ENCODE data around the gene UBXN7. TPM values are rescaled to one million over a fixed set of nuclear protein-coding genes. Genes with fewer than 3 reads are reported as not detected.
A peak's percentile ranks its signal among the peaks of the same experiment; 100 is the strongest.

UBXN7 gene
- total RNA-seq, 1 experiment from 2014 or later, result 62.7 TPM

DNA sequence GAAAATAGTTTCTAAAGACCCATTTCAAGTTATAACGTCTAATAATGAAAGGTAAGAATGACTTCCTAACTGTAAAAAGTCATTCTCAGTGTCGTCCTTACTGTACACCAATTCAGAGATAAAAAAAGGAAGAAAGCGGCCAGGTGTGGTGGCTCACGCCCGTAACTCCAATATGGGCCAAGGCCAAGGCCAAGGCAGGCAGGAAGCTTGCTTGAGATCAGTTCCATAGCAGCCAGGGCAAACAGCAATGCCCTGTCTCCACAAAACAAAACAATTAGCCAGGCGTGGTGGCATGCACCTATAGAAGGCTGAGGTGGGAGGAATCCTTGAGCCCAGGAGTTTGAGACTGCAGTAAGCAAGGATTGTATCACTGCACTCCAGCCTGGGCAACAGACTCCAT, 31.9 kb downstream of the UBXN7 start:
- H3K9me3 Mint-ChIP-seq (ENCODE audit: unreplicated experiment), result no peaks in the 10 kb centered on the region
- H3K36me3 Mint-ChIP-seq (ENCODE audit: insufficient read depth, unreplicated experiment), result peaks cover 32% of the 10 kb centered on the region
- H3K36me3 ChIP-seq (ENCODE audit: control insufficient read depth, insufficient read depth, low read length), result no peaks in the 10 kb centered on the region; the same call in 1 of the 2 replicates
- no peaks in the 10 kb centered on the region for H3K4me1 Mint-ChIP-seq (ENCODE audit: low read depth, unreplicated experiment)
- H3K27me3 Mint-ChIP-seq (ENCODE audit: insufficient read depth, unreplicated experiment), result no peaks in the 10 kb centered on the region
- ChIA-PET POLR2A (no interaction called here), CTCF (no interaction called here)
- intact Hi-C loops (cut with micrococcal nuclease; ENCODE audit: unreplicated experiment), result no loop called here
- H3K4me1 ChIP-seq, result no peaks in the 10 kb centered on the region; the same call in 1 of the 2 replicates
- H3K4me3 Mint-ChIP-seq (ENCODE audit: unreplicated experiment), result no peak overlapping the region
- no peak overlapping the region for H3K4me3 ChIP-seq (ENCODE audit: low read depth, low read length)
- DNase-seq, result no peak
- TF ChIP-seq, protein P1, sequence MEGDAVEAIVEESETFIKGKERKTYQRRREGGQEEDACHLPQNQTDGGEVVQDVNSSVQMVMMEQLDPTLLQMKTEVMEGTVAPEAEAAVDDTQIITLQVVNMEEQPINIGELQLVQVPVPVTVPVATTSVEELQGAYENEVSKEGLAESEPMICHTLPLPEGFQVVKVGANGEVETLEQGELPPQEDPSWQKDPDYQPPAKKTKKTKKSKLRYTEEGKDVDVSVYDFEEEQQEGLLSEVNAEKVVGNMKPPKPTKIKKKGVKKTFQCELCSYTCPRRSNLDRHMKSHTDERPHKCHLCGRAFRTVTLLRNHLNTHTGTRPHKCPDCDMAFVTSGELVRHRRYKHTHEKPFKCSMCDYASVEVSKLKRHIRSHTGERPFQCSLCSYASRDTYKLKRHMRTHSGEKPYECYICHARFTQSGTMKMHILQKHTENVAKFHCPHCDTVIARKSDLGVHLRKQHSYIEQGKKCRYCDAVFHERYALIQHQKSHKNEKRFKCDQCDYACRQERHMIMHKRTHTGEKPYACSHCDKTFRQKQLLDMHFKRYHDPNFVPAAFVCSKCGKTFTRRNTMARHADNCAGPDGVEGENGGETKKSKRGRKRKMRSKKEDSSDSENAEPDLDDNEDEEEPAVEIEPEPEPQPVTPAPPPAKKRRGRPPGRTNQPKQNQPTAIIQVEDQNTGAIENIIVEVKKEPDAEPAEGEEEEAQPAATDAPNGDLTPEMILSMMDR (IDR thresholded peaks at IDR 0.05; ENCODE audit: insufficient read depth in 1 of 2, low read depth in 1 of 2, low read length in 1 of 2, severe bottlenecking in 1 of 2, unreplicated experiment in 1 of 2), result no peak
- H3K27ac Mint-ChIP-seq (ENCODE audit: unreplicated experiment), result no peak overlapping the region
- BruUV-seq (replicated peaks), result no TSS peak
- H3K27me3 ChIP-seq (replicated peaks; ENCODE audit: control insufficient read depth, insufficient read depth, low read length), result no peaks in the 10 kb centered on the region
- H3K9me3 ChIP-seq, result no peaks in the 10 kb centered on the region

DNA sequence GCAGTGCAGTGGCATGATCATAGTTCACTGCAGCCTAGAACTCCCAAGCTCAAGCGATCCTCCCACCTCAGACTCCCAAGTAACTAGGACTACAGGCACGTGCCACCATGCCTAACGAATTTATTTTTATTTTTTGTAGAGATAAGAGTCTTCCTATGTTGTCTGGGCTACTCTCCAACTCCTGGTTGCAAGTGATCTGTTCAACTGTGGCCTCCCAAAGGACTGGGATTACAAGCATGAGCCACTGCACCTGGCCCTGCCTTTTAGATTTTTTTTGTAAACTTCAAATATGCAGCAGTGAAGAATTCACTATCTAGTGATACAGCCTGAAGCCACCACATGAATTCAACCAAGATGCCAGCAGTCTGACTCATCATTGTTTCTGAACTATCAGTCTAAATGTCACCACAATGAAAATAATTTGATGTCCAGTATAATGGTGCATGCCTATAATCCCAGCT, 32.7 kb downstream of the UBXN7 start:
- ChIA-PET POLR2A (no interaction called here), CTCF (interaction anchor here (0.6 kb wide), 1 partner anchor 68 kb away, joined by 3 read pairs; no protein-coding TSS in a partner anchor)
- Mint-ChIP-seq H3K36me3 (ENCODE audit: insufficient read depth, unreplicated experiment) (peaks cover 27% of the 10 kb centered on the region), H3K27me3 (ENCODE audit: insufficient read depth, unreplicated experiment) (no peaks in the 10 kb centered on the region), H3K4me1 (ENCODE audit: low read depth, unreplicated experiment) (no peaks in the 10 kb centered on the region), H3K4me3 (ENCODE audit: unreplicated experiment) (no peak overlapping the region), H3K9me3 (ENCODE audit: unreplicated experiment) (no peaks in the 10 kb centered on the region), H3K27ac (ENCODE audit: unreplicated experiment) (no peak overlapping the region)
- H3K36me3 ChIP-seq (ENCODE audit: control insufficient read depth, insufficient read depth, low read length), result no peaks in the 10 kb centered on the region; the same call in 1 of the 2 replicates
- H3K27me3 ChIP-seq (replicated peaks; ENCODE audit: control insufficient read depth, insufficient read depth, low read length), result no peaks in the 10 kb centered on the region
- TF ChIP-seq, protein P1 (IDR thresholded peaks at IDR 0.05; ENCODE audit: insufficient read depth in 1 of 2, low read depth in 1 of 2, low read length in 1 of 2, severe bottlenecking in 1 of 2, unreplicated experiment in 1 of 2), result no peak
- no peak overlapping the region for H3K4me3 ChIP-seq (ENCODE audit: low read depth, low read length)
- DNase-seq, result peak in 1 of 2 experiments; percentile 4
- H3K4me1 ChIP-seq, result no peaks in the 10 kb centered on the region; the same call in 1 of the 2 replicates
- BruUV-seq (replicated peaks), result no TSS peak
- intact Hi-C loops (cut with micrococcal nuclease; ENCODE audit: unreplicated experiment), result no loop called here
- H3K9me3 ChIP-seq, result no peaks in the 10 kb centered on the region

DNA sequence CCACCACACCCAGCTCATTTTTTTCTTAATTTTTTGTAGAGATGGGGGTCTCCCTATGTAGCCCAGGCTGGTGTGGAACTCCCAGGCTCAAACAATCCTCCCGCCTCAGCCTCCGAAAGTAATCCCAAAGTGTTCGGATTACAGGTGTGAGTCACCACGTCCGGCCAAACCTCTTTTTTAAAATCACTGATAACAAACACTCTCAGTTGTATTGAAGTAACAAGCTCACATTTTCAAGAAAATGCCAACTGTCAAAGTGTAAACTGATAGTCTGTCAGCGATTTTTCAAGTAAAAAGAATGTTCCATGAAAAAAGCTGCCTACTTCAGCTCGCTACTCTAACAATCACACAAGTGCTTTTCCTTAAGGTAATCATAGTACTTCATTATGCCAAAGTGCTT, 33.4 kb downstream of the UBXN7 start:
- H3K4me3 ChIP-seq (ENCODE audit: low read depth, low read length), result no peak overlapping the region
- DNase-seq, result no peak
- Mint-ChIP-seq H3K4me1 (ENCODE audit: low read depth, unreplicated experiment) (no peaks in the 10 kb centered on the region), H3K27me3 (ENCODE audit: insufficient read depth, unreplicated experiment) (no peaks in the 10 kb centered on the region), H3K9me3 (ENCODE audit: unreplicated experiment) (no peaks in the 10 kb centered on the region), H3K36me3 (ENCODE audit: insufficient read depth, unreplicated experiment) (peaks cover 29% of the 10 kb centered on the region), H3K4me3 (ENCODE audit: unreplicated experiment) (no peak overlapping the region), H3K27ac (ENCODE audit: unreplicated experiment) (no peak overlapping the region)
- intact Hi-C loops (cut with micrococcal nuclease; ENCODE audit: unreplicated experiment), result no loop called here
- no peaks in the 10 kb centered on the region for H3K27me3 ChIP-seq (replicated peaks; ENCODE audit: control insufficient read depth, insufficient read depth, low read length)
- H3K4me1 ChIP-seq, result no peaks in the 10 kb centered on the region; the same call in 1 of the 2 replicates
- ChIA-PET POLR2A (no interaction called here), CTCF (no interaction called here)
- no peaks in the 10 kb centered on the region for H3K9me3 ChIP-seq
- no peaks in the 10 kb centered on the region; the same call in 1 of the 2 replicates for H3K36me3 ChIP-seq (ENCODE audit: control insufficient read depth, insufficient read depth, low read length)
- TF ChIP-seq, protein P1 (IDR thresholded peaks at IDR 0.05; ENCODE audit: insufficient read depth in 1 of 2, low read depth in 1 of 2, low read length in 1 of 2, severe bottlenecking in 1 of 2, unreplicated experiment in 1 of 2), result no peak
- no TSS peak for BruUV-seq (replicated peaks)

Measured in Caco-2 (cell line).